Nephron progenitor cell (in vitro differentiated cells): Measurements from ENCODE around the gene GMDS.
"Not testable (repeated sequence)": the region's sequence is repeated elsewhere in the genome, so short reads cannot be mapped to it uniquely, and the experiment has no call there.

Experiments
- DNase-seq: peaks from one replicate; pipeline ENCODE4 v3.0.0; 2021
- H3K27ac Mint-ChIP-seq: 2 replicates; pipeline ENCODE4 v1.8.0; 2021; ENCODE audit warnings: mild to moderate bottlenecking, moderate library complexity, mixed read lengths
- H3K27me3 Mint-ChIP-seq: 2 replicates; pipeline ENCODE4 v1.8.0; 2021; ENCODE audit warnings: mild to moderate bottlenecking, low read depth, mixed read lengths; ENCODE audit not compliant: poor library complexity
- H3K36me3 Mint-ChIP-seq: 2 replicates; pipeline ENCODE4 v1.8.0; 2021; ENCODE audit warnings: low read depth, mixed read lengths
- H3K4me1 Mint-ChIP-seq: 2 replicates; pipeline ENCODE4 v1.8.0; 2021; ENCODE audit warnings: mixed read lengths
- H3K4me3 Mint-ChIP-seq: 2 replicates; pipeline ENCODE4 v1.8.0; 2021; ENCODE audit warnings: mild to moderate bottlenecking, moderate library complexity, mixed read lengths
- H3K9me3 Mint-ChIP-seq: 2 replicates; pipeline ENCODE4 v1.8.0; 2021; ENCODE audit warnings: mild to moderate bottlenecking, moderate library complexity, mixed read lengths
- TF ChIP-seq, protein P1 (sequence below): fragments of 200-600 bp; sonication (generic); IDR thresholded peaks from 2 replicates; pipeline ENCODE4 v1.5.0; 2021; ENCODE audit warnings: antibody characterized with exemption

The GMDS gene

DNA sequence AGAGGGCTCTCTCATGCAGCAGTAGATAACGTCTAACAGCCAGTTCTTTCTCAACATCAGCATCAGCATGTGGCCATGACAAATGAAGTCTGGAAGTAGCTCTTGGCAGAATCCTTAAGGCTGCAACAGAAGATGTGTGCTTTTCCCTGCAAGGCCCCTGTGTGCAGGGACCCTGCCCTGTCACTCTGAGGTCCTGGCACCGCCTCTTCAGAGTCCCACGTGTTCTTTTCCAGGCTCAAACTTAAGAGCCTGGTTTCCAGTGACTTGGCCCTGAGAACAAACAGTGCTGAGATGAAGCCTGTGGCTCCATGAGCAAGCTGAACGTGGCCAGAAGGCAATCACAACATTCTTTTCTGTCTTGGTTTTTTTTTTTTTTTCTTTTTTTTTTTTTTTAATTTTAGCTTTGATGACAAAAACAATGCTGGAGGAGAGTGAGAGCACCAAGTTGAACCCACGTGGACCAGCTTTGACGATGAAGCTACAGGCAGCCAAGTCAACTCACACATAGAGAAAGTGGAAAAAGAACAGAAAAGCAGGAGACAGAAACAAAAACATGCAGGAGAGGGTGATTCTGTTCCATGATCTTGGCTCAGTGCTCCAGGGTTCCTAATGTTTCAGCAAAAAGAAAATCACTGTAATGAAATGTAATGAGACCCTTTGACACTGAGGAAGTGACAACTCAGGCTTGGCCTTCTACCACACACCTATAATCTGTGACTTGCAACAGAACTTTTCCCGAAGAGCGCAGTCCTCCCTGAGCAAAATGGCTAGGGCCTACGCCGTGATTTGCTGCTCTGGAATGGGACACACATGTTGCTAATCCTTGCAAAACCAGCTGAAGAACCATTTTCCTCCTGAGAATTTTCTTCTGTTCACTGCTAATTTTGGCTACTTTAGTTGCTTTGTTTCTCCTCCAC is 549.6 kb downstream of the GMDS start:
- H3K4me3 Mint-ChIP-seq: no peak overlapping the region
- DNase-seq: no peak
- peaks cover 26% of the 10 kb centered on the region for H3K4me1 Mint-ChIP-seq
- peaks cover 31% of the 10 kb centered on the region for H3K9me3 Mint-ChIP-seq
- H3K27ac Mint-ChIP-seq: no peak overlapping the region
- TF ChIP-seq, protein P1, sequence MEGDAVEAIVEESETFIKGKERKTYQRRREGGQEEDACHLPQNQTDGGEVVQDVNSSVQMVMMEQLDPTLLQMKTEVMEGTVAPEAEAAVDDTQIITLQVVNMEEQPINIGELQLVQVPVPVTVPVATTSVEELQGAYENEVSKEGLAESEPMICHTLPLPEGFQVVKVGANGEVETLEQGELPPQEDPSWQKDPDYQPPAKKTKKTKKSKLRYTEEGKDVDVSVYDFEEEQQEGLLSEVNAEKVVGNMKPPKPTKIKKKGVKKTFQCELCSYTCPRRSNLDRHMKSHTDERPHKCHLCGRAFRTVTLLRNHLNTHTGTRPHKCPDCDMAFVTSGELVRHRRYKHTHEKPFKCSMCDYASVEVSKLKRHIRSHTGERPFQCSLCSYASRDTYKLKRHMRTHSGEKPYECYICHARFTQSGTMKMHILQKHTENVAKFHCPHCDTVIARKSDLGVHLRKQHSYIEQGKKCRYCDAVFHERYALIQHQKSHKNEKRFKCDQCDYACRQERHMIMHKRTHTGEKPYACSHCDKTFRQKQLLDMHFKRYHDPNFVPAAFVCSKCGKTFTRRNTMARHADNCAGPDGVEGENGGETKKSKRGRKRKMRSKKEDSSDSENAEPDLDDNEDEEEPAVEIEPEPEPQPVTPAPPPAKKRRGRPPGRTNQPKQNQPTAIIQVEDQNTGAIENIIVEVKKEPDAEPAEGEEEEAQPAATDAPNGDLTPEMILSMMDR: no peak
- H3K36me3 Mint-ChIP-seq: peaks cover 30% of the 10 kb centered on the region
- peaks cover 6% of the 10 kb centered on the region for H3K27me3 Mint-ChIP-seq

DNA sequence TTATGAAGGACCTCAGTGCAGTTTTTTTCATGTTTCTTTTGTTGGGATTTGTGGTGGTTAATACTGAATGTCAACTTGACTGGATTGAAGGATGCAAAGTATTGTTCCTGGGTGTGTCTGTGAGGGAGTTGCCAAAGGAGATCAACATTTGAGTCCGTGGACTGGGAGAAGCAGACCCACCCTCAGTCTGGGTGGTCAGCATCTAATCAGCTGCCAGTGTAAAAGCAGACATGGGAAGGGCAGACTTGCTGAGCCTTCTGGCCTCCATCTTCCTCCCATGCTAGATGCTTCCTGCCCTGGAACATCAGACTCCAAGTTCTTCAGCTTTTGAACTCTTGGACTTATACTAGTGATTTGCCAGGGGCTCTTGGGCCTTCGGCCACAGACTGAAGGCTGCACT is 553.6 kb downstream of the GMDS start:
- not testable (repeated sequence) for DNase-seq, H3K27ac Mint-ChIP-seq, H3K4me3 Mint-ChIP-seq
- Mint-ChIP-seq H3K4me1 (peaks cover 22% of the 10 kb centered on the region), H3K9me3 (peaks cover 31% of the 10 kb centered on the region), H3K27me3 (peaks cover 13% of the 10 kb centered on the region), H3K36me3 (peaks cover 26% of the 10 kb centered on the region)

DNA sequence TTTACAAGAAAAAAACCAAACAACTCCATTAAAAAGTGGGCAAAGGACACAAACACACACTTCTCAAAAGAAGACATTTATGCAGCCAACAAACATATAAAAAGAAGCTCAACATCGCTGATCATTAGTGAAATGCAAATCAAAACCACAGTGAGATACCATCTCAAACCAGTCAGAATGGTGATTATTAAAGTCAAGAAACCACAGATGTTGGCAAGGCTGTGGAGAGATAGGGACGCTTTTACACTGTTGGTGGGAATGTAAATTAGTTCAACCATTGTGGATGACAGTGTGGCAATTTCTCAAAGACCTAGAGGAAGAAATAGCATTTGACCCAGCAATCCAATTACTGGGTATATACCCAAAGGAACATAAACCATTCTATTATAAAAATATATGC is 554.7 kb downstream of the GMDS start:
- H3K4me3 Mint-ChIP-seq, H3K27ac Mint-ChIP-seq, DNase-seq: not testable (repeated sequence)
- H3K9me3 Mint-ChIP-seq: peaks cover 31% of the 10 kb centered on the region
- H3K27me3 Mint-ChIP-seq: peaks cover 13% of the 10 kb centered on the region
- H3K4me1 Mint-ChIP-seq: peaks cover 25% of the 10 kb centered on the region
- peaks cover 19% of the 10 kb centered on the region for H3K36me3 Mint-ChIP-seq

DNA sequence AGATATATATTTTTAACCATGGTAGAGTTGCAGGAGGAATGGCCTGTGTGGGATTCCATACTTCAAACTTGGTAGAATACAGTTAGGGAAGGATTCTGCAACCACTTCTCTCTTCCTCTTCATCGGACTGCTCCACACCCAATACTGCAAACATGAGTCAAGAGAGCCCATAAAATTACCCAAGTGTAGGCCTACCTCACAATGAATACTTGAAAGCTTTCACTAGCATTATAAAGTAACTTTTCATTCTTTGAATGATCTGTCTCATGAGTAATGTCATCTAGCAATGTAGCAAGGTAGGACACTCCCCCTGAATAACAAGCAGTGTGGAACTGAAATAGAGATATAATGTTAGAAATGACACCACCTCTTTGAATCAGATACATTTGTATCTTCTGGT is 556.3 kb downstream of the GMDS start:
- Mint-ChIP-seq H3K27ac (no peak overlapping the region), H3K27me3 (peaks cover 13% of the 10 kb centered on the region), H3K9me3 (peaks cover 31% of the 10 kb centered on the region), H3K4me1 (peaks cover 31% of the 10 kb centered on the region), H3K36me3 (peaks cover 23% of the 10 kb centered on the region), H3K4me3 (no peak overlapping the region)
- DNase-seq: no peak
- TF ChIP-seq, protein P1: no peak

DNA sequence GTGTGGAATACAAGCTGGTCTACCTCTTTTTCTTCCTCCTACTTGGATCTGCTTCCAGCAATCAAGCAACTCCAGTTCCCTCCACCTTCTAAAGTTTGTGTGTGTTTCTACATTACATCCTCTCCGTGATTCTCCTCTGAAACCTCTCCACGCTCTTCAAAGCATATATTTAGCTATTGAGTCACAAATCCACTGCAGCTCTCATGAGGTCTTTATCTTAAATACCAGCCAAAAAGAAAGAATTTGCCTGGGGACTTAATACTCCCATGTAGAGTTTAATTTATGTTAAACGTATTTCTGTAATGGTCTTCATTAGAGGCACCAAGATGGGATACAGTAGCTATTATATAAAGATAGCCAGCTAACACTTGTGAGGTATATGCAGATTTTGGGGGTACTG is 557.0 kb downstream of the GMDS start:
- TF ChIP-seq, protein P1: no peak
- Mint-ChIP-seq H3K27ac (peak overlapping the region; percentile 10), H3K27me3 (peaks cover 13% of the 10 kb centered on the region), H3K36me3 (peaks cover 23% of the 10 kb centered on the region), H3K4me3 (no peak overlapping the region), H3K9me3 (peaks cover 30% of the 10 kb centered on the region), H3K4me1 (peaks cover 33% of the 10 kb centered on the region)
- DNase-seq: no peak

DNA sequence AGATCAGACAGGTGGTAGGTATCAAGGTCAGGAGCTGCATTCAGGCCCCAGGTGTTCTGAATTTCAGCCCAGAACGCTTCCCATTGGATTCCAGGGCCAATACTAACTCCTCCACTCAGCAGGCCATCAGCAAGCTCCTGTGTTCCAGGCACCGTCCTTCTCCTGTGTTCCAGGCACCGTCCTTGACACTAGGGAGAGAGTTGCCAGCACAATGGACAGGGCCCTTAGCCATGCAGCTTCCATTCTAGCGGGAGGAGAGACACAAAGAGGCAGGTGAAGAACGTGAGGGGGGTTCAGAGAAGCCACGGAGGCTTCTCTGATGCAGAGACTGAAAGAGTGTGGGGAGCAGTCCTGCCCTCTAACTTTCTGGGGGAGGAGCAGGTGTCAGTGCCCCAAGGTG is 558.0 kb downstream of the GMDS start:
- TF ChIP-seq, protein P1: no peak
- DNase-seq: no peak
- Mint-ChIP-seq H3K27ac (no peak overlapping the region), H3K27me3 (peaks cover 11% of the 10 kb centered on the region), H3K4me1 (peaks cover 33% of the 10 kb centered on the region), H3K4me3 (no peak overlapping the region), H3K9me3 (peaks cover 20% of the 10 kb centered on the region), H3K36me3 (peaks cover 13% of the 10 kb centered on the region)
